Measurements from ENCODE around the gene RXFP1.

- TF ChIP-seq POLR2AphosphoS5 (IDR thresholded peaks at IDR 0.05) (no peak), EP300 (IDR thresholded peaks at IDR 0.05) (no peak), CTCF (IDR thresholded peaks at IDR 0.05) (no peak)
Measured at GRCh38 chr4:158586881-158587280, 65.2 kb downstream of the RXFP1 start.

All from stomach (tissue), 4 donors.